Breast epithelium (tissue), 3 donors: Measurements from ENCODE around the gene NR3C2.

Source experiments
- CTCF ChIP-seq, 3 donors: fragments of 450-650 bp; IDR thresholded peaks; one replicate each; pipeline ENCODE4 v1.5.1; 2016 to 2017; ENCODE audit warnings: antibody characterized with exemption in 3 of 3, mild to moderate bottlenecking in 3 of 3, moderate library complexity in 3 of 3
- POLR2A ChIP-seq: fragments of 450-650 bp; IDR thresholded peaks from one replicate; pipeline ENCODE4 v1.6.1; 2016; ENCODE audit warnings: antibody characterized with exemption, mild to moderate bottlenecking, moderate library complexity
- POLR2AphosphoS5 ChIP-seq, 3 donors: sonication (generic); formaldehyde crosslinking; IDR thresholded peaks; one replicate each; pipeline ENCODE4 v1.6.1; 2017; ENCODE audit warnings: antibody characterized with exemption in 3 of 3

GRCh38 chr4:148283665-148284064 lies 158.5 kb downstream of the NR3C2 start:
- TF ChIP-seq CTCF (IDR thresholded peaks at IDR 0.05) = no peak
- TF ChIP-seq POLR2A = no peak
- no peak for TF ChIP-seq POLR2AphosphoS5 (IDR thresholded peaks at IDR 0.05)
